ACC112 (cell line): Measurements from ENCODE around the gene ALOX5AP.

Experiments used
- H2AFZ ChIP-seq: fragments of 200-600 bp; sonication (generic); one replicate; pipeline ENCODE4 v1.6.0; 2017; ENCODE audit warnings: antibody characterized with exemption, low read length; ENCODE audit not compliant: unreplicated experiment
- H3K27ac ChIP-seq: fragments of 200-600 bp; sonication (generic); 2 replicates; pipeline ENCODE4 v1.5.1; 2014; ENCODE audit warnings: low read depth, mild to moderate bottlenecking, antibody characterized with exemption, low read length, moderate library complexity
- H3K27me3 ChIP-seq: fragments of 200-600 bp; sonication (generic); 2 replicates; pipeline ENCODE4 v1.6.1; 2014; ENCODE audit warnings: mild to moderate bottlenecking, antibody characterized with exemption, low read length, moderate library complexity, mixed read lengths; ENCODE audit not compliant: insufficient read depth
- H3K36me3 ChIP-seq: fragments of 200-600 bp; sonication (generic); 2 replicates; pipeline ENCODE4 v1.6.1; 2016; ENCODE audit warnings: mild to moderate bottlenecking, antibody characterized with exemption, low read length, moderate library complexity, mixed read lengths; ENCODE audit not compliant: insufficient read depth
- H3K4me1 ChIP-seq: fragments of 200-600 bp; sonication (generic); one replicate; pipeline ENCODE4 v1.6.1; 2016; ENCODE audit warnings: low read length, mixed read lengths; ENCODE audit not compliant: insufficient read depth, unreplicated experiment, control insufficient read depth
- H3K4me3 ChIP-seq: fragments of 200-600 bp; sonication (generic); 2 replicates; pipeline ENCODE4 v1.5.1; 2014; ENCODE audit warnings: mild to moderate bottlenecking, low read depth, low read length
- H3K79me2 ChIP-seq: fragments of 200-600 bp; sonication (generic); one replicate; pipeline ENCODE4 v1.6.0; 2016; ENCODE audit warnings: low read length; ENCODE audit not compliant: control insufficient read depth, unreplicated experiment, insufficient read depth

The ALOX5AP gene

DNA sequence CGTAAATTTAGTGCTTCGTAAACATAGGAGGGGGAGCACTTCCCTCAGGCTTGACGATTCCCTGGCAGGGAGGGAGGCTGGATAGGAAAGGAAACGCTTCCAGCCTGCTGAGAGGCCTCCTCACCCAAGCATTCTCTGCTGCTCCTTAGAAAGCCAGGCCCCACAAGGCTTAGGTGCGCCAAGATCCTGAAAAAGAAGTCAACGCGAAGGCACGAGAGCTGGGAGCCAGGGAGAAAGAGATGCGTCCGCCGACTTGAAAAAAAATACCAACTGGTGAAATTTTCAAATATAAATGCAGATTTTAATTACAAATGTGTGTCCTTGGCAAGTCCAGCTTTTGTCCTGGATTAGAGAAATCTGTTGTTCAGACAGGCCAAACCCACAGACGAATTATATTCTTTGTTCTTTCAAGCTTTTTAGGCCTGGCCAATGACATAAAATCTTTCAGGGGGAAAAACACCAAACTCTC lies 64.0 kb downstream of the ALOX5AP start:
- no peaks in the 10 kb centered on the region for H3K79me2 ChIP-seq
- peaks cover 40% of the 10 kb centered on the region for H3K4me1 ChIP-seq
- no peak overlapping the region for H3K27ac ChIP-seq
- H3K27me3 ChIP-seq: no peaks in the 10 kb centered on the region
- H2AFZ ChIP-seq: no peak overlapping the region
- no peaks in the 10 kb centered on the region for H3K36me3 ChIP-seq
- no peak overlapping the region for H3K4me3 ChIP-seq

GRCh38 chr13:30800107-30800506 lies 64.8 kb downstream of the ALOX5AP start:
- Histone ChIP-seq H3K4me1 (peaks cover 38% of the 10 kb centered on the region), H3K27ac (no peak overlapping the region), H3K79me2 (no peaks in the 10 kb centered on the region), H2AFZ (no peak overlapping the region), H3K4me3 (no peak overlapping the region), H3K27me3 (no peaks in the 10 kb centered on the region), H3K36me3 (no peaks in the 10 kb centered on the region)

GRCh38 chr13:30802501-30802900 lies 67.2 kb downstream of the ALOX5AP start:
- Histone ChIP-seq H2AFZ (peak overlapping the region; percentile 86), H3K27me3 (no peaks in the 10 kb centered on the region), H3K4me3 (no peak overlapping the region), H3K79me2 (no peaks in the 10 kb centered on the region), H3K27ac (no peak overlapping the region), H3K4me1 (peaks cover 14% of the 10 kb centered on the region), H3K36me3 (no peaks in the 10 kb centered on the region)

GRCh38 chr13:30802953-30803478 lies 67.7 kb downstream of the ALOX5AP start:
- peak overlapping the region; percentile 75 for H3K4me3 ChIP-seq
- H3K36me3 ChIP-seq: no peaks in the 10 kb centered on the region
- peak overlapping the region; percentile 86 for H2AFZ ChIP-seq
- H3K27ac ChIP-seq: peak overlapping the region; percentile 8; the same call in 1 of the 2 replicates
- no peaks in the 10 kb centered on the region for H3K79me2 ChIP-seq
- H3K27me3 ChIP-seq: no peaks in the 10 kb centered on the region
- peaks cover 14% of the 10 kb centered on the region for H3K4me1 ChIP-seq

GRCh38 chr13:30803749-30804148 lies 68.4 kb downstream of the ALOX5AP start:
- H2AFZ ChIP-seq: no peak overlapping the region
- no peaks in the 10 kb centered on the region for H3K27me3 ChIP-seq
- H3K79me2 ChIP-seq: no peaks in the 10 kb centered on the region
- no peak overlapping the region for H3K27ac ChIP-seq
- no peaks in the 10 kb centered on the region for H3K36me3 ChIP-seq
- H3K4me1 ChIP-seq: peaks cover 17% of the 10 kb centered on the region
- H3K4me3 ChIP-seq: peak overlapping the region; percentile 75; the same call in 1 of the 2 replicates

GRCh38 chr13:30804474-30804873 lies 69.1 kb downstream of the ALOX5AP start:
- H2AFZ ChIP-seq: no peak overlapping the region
- no peaks in the 10 kb centered on the region for H3K36me3 ChIP-seq
- H3K4me3 ChIP-seq: no peak overlapping the region
- peaks cover 20% of the 10 kb centered on the region for H3K4me1 ChIP-seq
- no peaks in the 10 kb centered on the region for H3K79me2 ChIP-seq
- no peaks in the 10 kb centered on the region for H3K27me3 ChIP-seq
- H3K27ac ChIP-seq: no peak overlapping the region

- Histone ChIP-seq H3K4me3 (no peak overlapping the region), H3K27ac (no peak overlapping the region), H3K79me2 (no peaks in the 10 kb centered on the region), H3K27me3 (no peaks in the 10 kb centered on the region), H3K4me1 (peaks cover 20% of the 10 kb centered on the region), H2AFZ (no peak overlapping the region), H3K36me3 (no peaks in the 10 kb centered on the region)
Observed at GRCh38 chr13:30805132-30805537, 69.8 kb downstream of the ALOX5AP start.

DNA sequence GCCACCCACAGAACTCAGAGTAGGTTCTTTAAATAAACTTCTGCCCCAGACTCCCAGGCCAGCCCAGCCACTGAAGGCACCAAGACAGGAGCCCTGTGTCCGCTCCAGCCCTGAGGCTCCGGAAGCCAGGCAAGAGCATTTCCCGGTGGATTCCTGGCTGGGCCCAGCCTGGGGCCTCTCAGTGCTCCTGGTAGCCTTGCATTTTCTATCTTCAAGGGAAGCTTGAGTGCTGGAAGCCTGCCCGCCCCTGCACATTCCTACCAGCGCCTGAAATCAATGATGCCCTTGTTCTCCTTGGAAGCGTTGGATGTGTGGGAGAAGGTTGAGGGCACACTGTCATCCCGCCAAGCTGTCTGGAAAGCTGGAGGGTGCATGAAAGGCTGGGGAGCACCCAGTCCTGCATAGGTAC lies 70.3 kb downstream of the ALOX5AP start:
- Histone ChIP-seq H3K36me3 (no peaks in the 10 kb centered on the region), H2AFZ (no peak overlapping the region), H3K4me3 (no peak overlapping the region), H3K27ac (no peak overlapping the region), H3K27me3 (no peaks in the 10 kb centered on the region), H3K4me1 (peaks cover 20% of the 10 kb centered on the region), H3K79me2 (no peaks in the 10 kb centered on the region)

DNA sequence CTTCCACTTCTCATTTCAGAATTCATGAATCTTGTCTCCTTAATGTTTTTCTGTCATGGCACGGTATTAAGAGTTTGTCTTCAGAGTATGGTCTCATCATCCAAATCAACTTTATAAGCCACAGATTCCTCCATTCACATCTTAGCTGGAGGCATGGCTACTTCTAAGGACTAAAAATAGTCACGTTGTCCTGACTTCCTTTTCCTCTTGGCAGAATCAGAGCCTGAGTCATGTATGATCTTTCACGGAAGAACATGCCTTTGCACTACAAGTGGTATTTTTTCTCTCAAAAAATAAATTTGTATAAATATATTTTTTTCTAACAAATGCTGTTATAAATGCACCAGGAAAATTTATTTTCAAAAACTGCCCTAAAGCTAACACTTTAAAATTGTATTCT lies 71.4 kb downstream of the ALOX5AP start:
- H2AFZ ChIP-seq: no peak overlapping the region
- H3K36me3 ChIP-seq: no peaks in the 10 kb centered on the region
- H3K27me3 ChIP-seq: no peaks in the 10 kb centered on the region
- H3K79me2 ChIP-seq: no peaks in the 10 kb centered on the region
- H3K27ac ChIP-seq: peak overlapping the region; percentile 27; the same call in 1 of the 2 replicates
- H3K4me3 ChIP-seq: no peak overlapping the region
- H3K4me1 ChIP-seq: peaks cover 20% of the 10 kb centered on the region

DNA sequence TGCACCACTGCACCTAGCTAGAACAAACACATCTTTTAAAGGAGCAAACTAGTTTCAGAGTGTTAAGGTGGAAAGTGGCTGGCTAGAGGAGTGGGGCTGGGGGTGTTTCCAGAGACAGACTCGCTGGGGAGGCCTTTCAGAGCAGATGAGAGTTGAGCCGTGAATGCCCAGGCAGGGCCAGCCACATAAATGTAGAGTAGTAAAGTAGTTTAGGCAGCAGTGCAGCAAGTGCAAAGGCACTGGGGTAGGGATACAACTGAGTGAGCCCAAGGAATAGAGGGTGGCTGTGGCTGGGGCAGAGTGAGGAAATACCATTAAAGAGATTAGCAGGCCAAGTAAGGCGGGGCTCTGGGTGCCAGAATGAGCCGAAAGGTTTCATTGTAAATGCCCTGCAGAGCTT lies 72.0 kb downstream of the ALOX5AP start:
- Histone ChIP-seq H3K36me3 (no peaks in the 10 kb centered on the region), H3K79me2 (no peaks in the 10 kb centered on the region), H3K4me1 (peaks cover 20% of the 10 kb centered on the region), H3K27me3 (no peaks in the 10 kb centered on the region), H3K27ac (peak overlapping the region; percentile 27; the same call in 1 of the 2 replicates), H2AFZ (no peak overlapping the region), H3K4me3 (no peak overlapping the region)

DNA sequence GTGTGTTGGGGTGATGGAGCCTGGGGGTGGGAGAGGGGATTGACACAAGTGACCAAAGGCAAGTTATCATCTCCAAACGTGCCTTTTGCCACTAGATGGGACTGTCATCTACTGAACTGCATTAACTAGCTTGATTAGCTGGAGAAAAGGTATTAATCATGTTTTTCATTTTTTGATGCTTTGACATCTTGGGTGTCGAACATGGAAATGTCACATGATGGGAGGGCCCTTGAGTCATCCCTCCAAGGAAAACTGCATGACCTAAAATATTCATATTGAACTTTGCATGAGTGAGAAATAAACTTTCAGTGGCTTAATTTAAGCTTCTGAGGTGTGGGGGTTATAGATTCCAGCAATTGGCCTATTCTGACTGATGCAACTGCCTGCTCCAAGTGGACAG lies 73.3 kb downstream of the ALOX5AP start:
- no peaks in the 10 kb centered on the region for H3K27me3 ChIP-seq
- H3K36me3 ChIP-seq: no peaks in the 10 kb centered on the region
- no peaks in the 10 kb centered on the region for H3K79me2 ChIP-seq
- H3K4me3 ChIP-seq: no peak overlapping the region
- no peak overlapping the region for H2AFZ ChIP-seq
- H3K27ac ChIP-seq: peak overlapping the region; percentile 47; the same call in 1 of the 2 replicates
- peaks cover 13% of the 10 kb centered on the region for H3K4me1 ChIP-seq
